ENCODE data around the gene IQCK. TPM values are rescaled to one million over a fixed set of nuclear protein-coding genes. Genes with fewer than 3 reads are reported as not detected.
A peak's percentile ranks its signal among the peaks of the same experiment; 100 is the strongest.

Gene IQCK
- total RNA-seq, 2 donors from 2014 or later: 26.0 to 42.2 TPM

DNA sequence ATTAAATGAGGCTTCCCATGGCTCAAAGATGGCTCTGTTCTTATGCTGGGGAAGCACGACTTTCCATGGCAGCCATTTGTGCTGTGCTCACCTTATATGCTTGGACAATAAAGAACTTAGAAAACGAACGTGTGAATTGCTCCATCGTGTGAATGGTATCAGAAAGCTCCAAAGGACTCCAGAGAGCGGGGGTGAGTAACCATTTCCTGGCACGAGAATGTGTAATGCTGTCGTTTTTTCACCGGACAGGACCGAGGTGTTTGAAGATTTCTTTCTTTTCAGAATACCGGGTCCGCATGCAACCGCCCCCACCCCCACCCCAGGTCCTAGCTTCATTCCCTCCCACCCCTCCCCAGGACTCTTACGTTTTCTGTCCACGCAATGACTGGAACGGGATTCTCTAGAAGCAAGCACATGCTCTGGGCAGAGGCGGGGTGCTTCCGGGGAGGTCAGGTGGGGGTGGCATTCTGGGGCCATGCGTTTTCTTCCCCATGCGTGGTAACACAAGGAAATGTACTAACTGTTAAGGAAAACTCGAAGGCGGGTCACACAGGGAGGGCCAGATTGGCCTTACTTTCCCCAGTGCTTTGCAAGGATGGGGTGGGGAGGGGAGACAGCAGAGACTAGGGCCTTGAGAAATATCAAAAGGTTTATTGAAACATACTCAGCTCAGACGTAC is 140.4 kb downstream of the IQCK start:
- 44% methylated on average over 22 of the region's 22 CpGs for WGBS
- H3K4me1 ChIP-seq (replicated peaks): no peaks in the 10 kb centered on the region
- no peaks in the 10 kb centered on the region for H3K27me3 ChIP-seq (replicated peaks; ENCODE audit: insufficient read depth)
- no peaks in the 10 kb centered on the region for H3K9me3 ChIP-seq
- TF ChIP-seq POLR2A (IDR thresholded peaks at IDR 0.05): no peak
- no peak for TF ChIP-seq POLR2AphosphoS5 (IDR thresholded peaks at IDR 0.05)
- TF ChIP-seq, protein P1, sequence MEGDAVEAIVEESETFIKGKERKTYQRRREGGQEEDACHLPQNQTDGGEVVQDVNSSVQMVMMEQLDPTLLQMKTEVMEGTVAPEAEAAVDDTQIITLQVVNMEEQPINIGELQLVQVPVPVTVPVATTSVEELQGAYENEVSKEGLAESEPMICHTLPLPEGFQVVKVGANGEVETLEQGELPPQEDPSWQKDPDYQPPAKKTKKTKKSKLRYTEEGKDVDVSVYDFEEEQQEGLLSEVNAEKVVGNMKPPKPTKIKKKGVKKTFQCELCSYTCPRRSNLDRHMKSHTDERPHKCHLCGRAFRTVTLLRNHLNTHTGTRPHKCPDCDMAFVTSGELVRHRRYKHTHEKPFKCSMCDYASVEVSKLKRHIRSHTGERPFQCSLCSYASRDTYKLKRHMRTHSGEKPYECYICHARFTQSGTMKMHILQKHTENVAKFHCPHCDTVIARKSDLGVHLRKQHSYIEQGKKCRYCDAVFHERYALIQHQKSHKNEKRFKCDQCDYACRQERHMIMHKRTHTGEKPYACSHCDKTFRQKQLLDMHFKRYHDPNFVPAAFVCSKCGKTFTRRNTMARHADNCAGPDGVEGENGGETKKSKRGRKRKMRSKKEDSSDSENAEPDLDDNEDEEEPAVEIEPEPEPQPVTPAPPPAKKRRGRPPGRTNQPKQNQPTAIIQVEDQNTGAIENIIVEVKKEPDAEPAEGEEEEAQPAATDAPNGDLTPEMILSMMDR (IDR thresholded peaks at IDR 0.05): no peak
- DNase-seq (ENCODE audit: low spot score): no peak
- H3K27ac ChIP-seq: no peak overlapping the region
- intact Hi-C loops (cut with DNase I): no loop called here
- H3K4me3 ChIP-seq: no peak overlapping the region
- H3K36me3 ChIP-seq: no peaks in the 10 kb centered on the region

DNA sequence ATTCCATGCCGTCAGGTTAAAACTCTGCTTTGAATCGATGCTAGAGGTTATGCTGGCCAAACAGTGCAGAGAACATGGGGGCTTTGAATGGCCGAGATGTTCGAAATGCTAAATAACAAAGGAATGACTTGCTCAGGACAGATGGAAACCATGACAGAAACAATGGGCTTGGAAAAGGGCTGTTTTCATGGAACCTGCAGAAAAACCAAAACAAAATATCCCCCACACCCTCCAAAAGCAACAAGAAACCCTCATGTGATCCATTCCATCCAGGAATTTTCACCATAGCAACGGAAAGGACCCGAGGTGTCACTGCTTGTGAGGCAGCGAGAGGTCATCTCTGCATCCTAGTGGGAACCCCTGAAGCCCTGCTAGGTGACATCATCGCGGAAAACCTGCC is 141.1 kb downstream of the IQCK start:
- Histone ChIP-seq H3K4me3 (no peak overlapping the region), H3K27me3 (replicated peaks; ENCODE audit: insufficient read depth) (no peaks in the 10 kb centered on the region), H3K4me1 (replicated peaks) (no peaks in the 10 kb centered on the region), H3K36me3 (no peaks in the 10 kb centered on the region), H3K27ac (no peak overlapping the region), H3K9me3 (no peaks in the 10 kb centered on the region)
- WGBS: 92% methylated on average over 9 of the region's 9 CpGs
- DNase-seq (ENCODE audit: low spot score): no peak
- intact Hi-C loops (cut with DNase I): no loop called here
- TF ChIP-seq POLR2AphosphoS5 (IDR thresholded peaks at IDR 0.05) (no peak), POLR2A (IDR thresholded peaks at IDR 0.05) (no peak)
- TF ChIP-seq, protein P1 (IDR thresholded peaks at IDR 0.05): no peak

DNA sequence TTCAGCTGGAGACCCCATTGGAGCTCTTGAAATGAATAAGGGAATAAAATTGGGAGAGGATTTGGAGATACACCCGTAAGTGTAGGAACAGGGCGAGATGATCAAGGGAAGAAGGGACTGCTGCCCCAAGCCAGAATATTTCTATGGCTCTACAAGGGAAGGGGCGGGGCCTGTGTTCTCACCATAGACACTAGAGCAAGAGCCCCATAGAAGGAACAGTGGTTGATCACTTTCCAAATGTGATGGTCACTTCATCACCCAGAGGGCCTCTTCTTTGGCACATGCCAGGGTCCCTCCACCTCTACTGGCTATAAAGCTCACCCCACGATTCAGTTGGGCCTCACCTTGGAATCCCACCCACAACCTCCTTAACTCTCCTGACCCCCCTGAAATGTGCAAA is 141.5 kb downstream of the IQCK start:
- no peak overlapping the region for H3K4me3 ChIP-seq
- WGBS: 89% methylated on average over 4 of the region's 4 CpGs
- H3K27ac ChIP-seq: peak overlapping the region; percentile 40 to 61
- no peak for DNase-seq (ENCODE audit: low spot score)
- no peaks in the 10 kb centered on the region for H3K27me3 ChIP-seq (replicated peaks; ENCODE audit: insufficient read depth)
- intact Hi-C loops (cut with DNase I): no loop called here
- H3K36me3 ChIP-seq: no peaks in the 10 kb centered on the region
- no peaks in the 10 kb centered on the region for H3K9me3 ChIP-seq
- TF ChIP-seq, protein P1 (IDR thresholded peaks at IDR 0.05): no peak
- TF ChIP-seq POLR2AphosphoS5 (IDR thresholded peaks at IDR 0.05) (no peak), POLR2A (IDR thresholded peaks at IDR 0.05) (no peak)
- no peaks in the 10 kb centered on the region for H3K4me1 ChIP-seq (replicated peaks)

DNA sequence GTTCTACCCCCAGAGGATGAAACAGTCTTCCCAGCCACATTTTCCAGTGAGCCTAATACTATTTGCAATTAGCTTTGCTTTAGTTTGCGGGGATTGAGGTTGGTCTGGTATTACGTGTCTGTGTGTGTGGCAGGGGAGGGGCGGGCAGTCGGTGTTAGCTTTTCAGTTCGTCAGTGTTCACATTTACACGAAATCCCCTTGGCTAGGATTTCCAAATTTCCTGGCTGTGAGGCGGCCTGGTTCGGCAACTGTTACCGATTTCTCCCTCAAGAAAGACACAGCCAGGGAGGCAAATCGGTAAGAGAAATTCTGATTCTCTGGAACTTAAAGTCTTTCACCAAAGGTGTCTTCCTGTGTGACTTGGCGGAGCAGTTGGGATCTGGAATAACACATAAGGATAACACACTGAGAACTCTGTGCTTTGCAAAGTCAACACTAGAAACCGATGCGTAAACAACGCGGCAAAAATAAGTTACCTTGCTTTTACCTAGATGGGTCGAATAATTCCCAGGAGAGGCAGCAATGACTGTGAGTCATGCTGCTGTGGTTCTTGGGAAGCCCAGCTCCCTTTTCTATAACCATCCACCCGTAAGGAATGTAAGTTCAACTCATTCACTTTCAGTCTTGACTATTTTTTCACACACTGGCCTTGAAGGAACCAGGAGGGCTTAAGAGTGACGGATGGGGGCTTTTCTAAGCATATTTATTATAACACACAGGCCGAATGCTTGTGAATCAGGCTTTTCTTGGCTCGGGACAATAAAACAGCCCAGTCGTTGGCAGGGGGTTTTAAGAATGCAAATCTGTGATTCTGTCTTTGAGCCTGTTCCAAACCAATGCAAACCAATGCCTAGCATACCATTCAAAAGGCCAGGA is 142.3 kb downstream of the IQCK start:
- H3K36me3 ChIP-seq: no peaks in the 10 kb centered on the region
- peak; percentile 54 for TF ChIP-seq POLR2AphosphoS5 (IDR thresholded peaks at IDR 0.05)
- TF ChIP-seq, protein P1 (IDR thresholded peaks at IDR 0.05): no peak
- no peak for TF ChIP-seq POLR2A (IDR thresholded peaks at IDR 0.05)
- H3K4me3 ChIP-seq: peak overlapping the region in 1 of 2 donors; percentile 15
- H3K27me3 ChIP-seq (replicated peaks; ENCODE audit: insufficient read depth): no peaks in the 10 kb centered on the region
- intact Hi-C loops (cut with DNase I): no loop called here
- peak overlapping the region; percentile 40 to 61 for H3K27ac ChIP-seq
- WGBS: 43% methylated on average over 21 of the region's 21 CpGs
- no peaks in the 10 kb centered on the region for H3K9me3 ChIP-seq
- peak; percentile 44 for DNase-seq (ENCODE audit: low spot score)
- no peaks in the 10 kb centered on the region for H3K4me1 ChIP-seq (replicated peaks)
